SU-DHL-6 (cell line): ENCODE measurements around the gene RASSF4.

ENCODE experiments used
- H2AFZ ChIP-seq: fragments of 200-600 bp; sonication (generic); 2 replicates; pipeline ENCODE4 v1.6.1; 2014; ENCODE audit warnings: low read depth, mild to moderate bottlenecking, moderate library complexity, mixed read lengths, antibody characterized with exemption, low read length; ENCODE audit not compliant: severe bottlenecking
- H3F3A ChIP-seq: fragments of 200-600 bp; shearing (Covaris generic); 2 replicates; pipeline ENCODE4 v1.6.0; 2016; ENCODE audit warnings: antibody characterized with exemption, mild to moderate bottlenecking; ENCODE audit not compliant: insufficient read depth
- H3K27ac ChIP-seq: fragments of 200-600 bp; sonication (generic); 2 replicates; pipeline ENCODE4 v1.5.1; 2016; ENCODE audit warnings: low read depth, mild to moderate bottlenecking, low read length, moderate library complexity, mixed read lengths
- H3K27me3 ChIP-seq: fragments of 200-600 bp; sonication (generic), shearing (Covaris generic); 2 replicates; pipeline ENCODE4 v1.6.0; 2014; ENCODE audit warnings: mild to moderate bottlenecking, low read length
- H3K36me3 ChIP-seq: fragments of 200-600 bp; sonication (generic); 2 replicates; pipeline ENCODE4 v1.6.1; 2014; ENCODE audit warnings: mild to moderate bottlenecking, low read length, mixed read lengths
- H3K4me2 ChIP-seq: fragments of 300-600, 200-600 bp; shearing (Covaris generic), sonication (generic); 2 replicates; pipeline ENCODE4 v1.6.0; 2014; ENCODE audit warnings: low read length, low read depth, mild to moderate bottlenecking; ENCODE audit not compliant: poor library complexity, severe bottlenecking
- H3K4me3 ChIP-seq: fragments of 200-600 bp; sonication (generic); 2 replicates; pipeline ENCODE4 v1.5.1; 2014; ENCODE audit warnings: antibody characterized with exemption, low read length, mild to moderate bottlenecking, mixed read lengths; ENCODE audit not compliant: insufficient read depth, poor library complexity, severe bottlenecking
- H3K79me2 ChIP-seq: fragments of 200-600 bp; sonication (generic); 2 replicates; pipeline ENCODE4 v1.6.1; 2014; ENCODE audit warnings: mild to moderate bottlenecking, low read length, moderate library complexity; ENCODE audit not compliant: insufficient read depth
- H3K9ac ChIP-seq: fragments of 200-600 bp; sonication (generic); 2 replicates; pipeline ENCODE4 v1.7.0; 2014; ENCODE audit warnings: mild to moderate bottlenecking, low read length
- H3K9me2 ChIP-seq: fragments of 200-600 bp; sonication (generic); replicated peaks from 2 replicates; pipeline ENCODE4 v1.6.1; 2014; ENCODE audit warnings: low read length; ENCODE audit not compliant: insufficient read depth
- H3K9me3 ChIP-seq: fragments of 200-600 bp; sonication (generic); 2 replicates; pipeline ENCODE4 v1.6.1; 2014; ENCODE audit warnings: low read length, mixed read lengths; ENCODE audit not compliant: insufficient read depth
- H4K20me1 ChIP-seq: fragments of 200-600 bp; sonication (generic); 2 replicates; pipeline ENCODE4 v1.6.1; 2014; ENCODE audit warnings: low read depth, mild to moderate bottlenecking, antibody characterized with exemption, low read length, moderate library complexity, mixed read lengths
- EZH2phosphoT487 ChIP-seq: fragments of 200-600 bp; sonication (generic), shearing (Covaris generic); conservative IDR thresholded peaks from 2 replicates; pipeline ENCODE4 v1.6.1; 2018; ENCODE audit warnings: mild to moderate bottlenecking, antibody characterized with exemption, low read length, moderate library complexity, mixed read lengths
- TF ChIP-seq, protein P1 (sequence below): fragments of 200-600 bp; sonication (generic); IDR thresholded peaks from one replicate; pipeline ENCODE4 v1.5.1; 2017; ENCODE audit warnings: antibody characterized with exemption, mild to moderate bottlenecking, low read length, moderate library complexity; ENCODE audit not compliant: insufficient read depth, poor library complexity, severe bottlenecking

Gene RASSF4

DNA sequence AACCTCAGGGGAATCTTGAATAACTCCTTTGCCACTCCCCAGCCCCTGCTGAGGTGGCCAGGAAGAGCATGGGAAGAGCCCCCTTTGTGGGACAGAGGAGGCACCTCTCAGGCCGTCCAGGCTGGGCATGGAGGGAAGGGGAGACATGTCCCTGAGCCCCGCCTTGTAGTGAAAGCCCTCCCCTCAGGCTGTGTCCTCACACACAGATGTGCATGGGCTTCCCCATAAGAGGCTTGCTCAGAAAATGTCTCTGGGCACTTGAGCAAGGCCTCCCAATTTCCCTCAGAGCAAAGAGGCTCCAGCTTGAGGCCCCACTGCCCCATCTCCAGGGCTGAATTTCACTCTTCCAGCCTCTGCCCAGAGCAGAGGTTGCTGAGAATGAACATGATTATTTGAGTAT, 44.7 kb upstream of the RASSF4 start:
- Histone ChIP-seq H3K36me3 (no peaks in the 10 kb centered on the region), H3K4me2 (no peak overlapping the region), H3K4me3 (no peak overlapping the region), H3K9me2 (no peaks in the 10 kb centered on the region), H2AFZ (no peak overlapping the region), H3K79me2 (no peaks in the 10 kb centered on the region), H3K9ac (no peak overlapping the region), H3K27ac (no peak overlapping the region), H3F3A (no peaks in the 10 kb centered on the region), H3K9me3 (no peaks in the 10 kb centered on the region), H3K27me3 (no peaks in the 10 kb centered on the region), H4K20me1 (no peaks in the 10 kb centered on the region)
- TF ChIP-seq EZH2phosphoT487, result no peak
- TF ChIP-seq, protein P1, sequence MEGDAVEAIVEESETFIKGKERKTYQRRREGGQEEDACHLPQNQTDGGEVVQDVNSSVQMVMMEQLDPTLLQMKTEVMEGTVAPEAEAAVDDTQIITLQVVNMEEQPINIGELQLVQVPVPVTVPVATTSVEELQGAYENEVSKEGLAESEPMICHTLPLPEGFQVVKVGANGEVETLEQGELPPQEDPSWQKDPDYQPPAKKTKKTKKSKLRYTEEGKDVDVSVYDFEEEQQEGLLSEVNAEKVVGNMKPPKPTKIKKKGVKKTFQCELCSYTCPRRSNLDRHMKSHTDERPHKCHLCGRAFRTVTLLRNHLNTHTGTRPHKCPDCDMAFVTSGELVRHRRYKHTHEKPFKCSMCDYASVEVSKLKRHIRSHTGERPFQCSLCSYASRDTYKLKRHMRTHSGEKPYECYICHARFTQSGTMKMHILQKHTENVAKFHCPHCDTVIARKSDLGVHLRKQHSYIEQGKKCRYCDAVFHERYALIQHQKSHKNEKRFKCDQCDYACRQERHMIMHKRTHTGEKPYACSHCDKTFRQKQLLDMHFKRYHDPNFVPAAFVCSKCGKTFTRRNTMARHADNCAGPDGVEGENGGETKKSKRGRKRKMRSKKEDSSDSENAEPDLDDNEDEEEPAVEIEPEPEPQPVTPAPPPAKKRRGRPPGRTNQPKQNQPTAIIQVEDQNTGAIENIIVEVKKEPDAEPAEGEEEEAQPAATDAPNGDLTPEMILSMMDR, result no peak

GRCh38 chr10:44916429-44916828, 43.2 kb upstream of the RASSF4 start:
- H3K9ac ChIP-seq, result no peak overlapping the region
- H4K20me1 ChIP-seq, result no peaks in the 10 kb centered on the region
- no peaks in the 10 kb centered on the region for H3F3A ChIP-seq
- H3K36me3 ChIP-seq, result no peaks in the 10 kb centered on the region
- TF ChIP-seq EZH2phosphoT487, result no peak
- no peak overlapping the region for H3K4me2 ChIP-seq
- no peak overlapping the region for H2AFZ ChIP-seq
- no peak overlapping the region for H3K27ac ChIP-seq
- no peak overlapping the region for H3K4me3 ChIP-seq
- no peaks in the 10 kb centered on the region for H3K79me2 ChIP-seq
- no peaks in the 10 kb centered on the region for H3K9me3 ChIP-seq
- no peaks in the 10 kb centered on the region for H3K9me2 ChIP-seq
- no peaks in the 10 kb centered on the region for H3K27me3 ChIP-seq

DNA sequence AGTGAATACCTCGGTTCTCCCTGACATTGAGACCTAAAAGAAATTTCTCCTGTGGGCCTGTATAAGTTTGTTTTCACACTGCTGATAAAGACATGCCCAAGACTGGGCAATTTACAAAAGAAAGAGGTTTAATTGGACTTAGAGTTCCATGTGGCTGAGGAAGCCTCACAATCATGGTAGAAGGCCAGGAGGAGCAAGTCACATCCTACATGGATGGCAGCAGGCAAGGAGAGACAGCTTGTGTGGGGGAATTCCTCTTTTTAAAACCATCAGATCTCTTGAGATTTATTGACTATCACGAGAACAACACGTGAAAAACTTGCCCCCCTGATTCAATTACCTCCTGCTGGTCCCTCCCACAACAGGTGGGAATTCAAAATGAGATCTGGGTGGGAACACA, 41.8 kb upstream of the RASSF4 start:
- Histone ChIP-seq H3K9ac (no peak overlapping the region), H3K4me2 (no peak overlapping the region), H3K27ac (no peak overlapping the region), H3F3A (no peaks in the 10 kb centered on the region), H3K79me2 (no peaks in the 10 kb centered on the region), H3K9me2 (no peaks in the 10 kb centered on the region), H3K36me3 (no peaks in the 10 kb centered on the region), H3K27me3 (no peaks in the 10 kb centered on the region), H3K4me3 (no peak overlapping the region), H4K20me1 (no peaks in the 10 kb centered on the region), H3K9me3 (no peaks in the 10 kb centered on the region), H2AFZ (no peak overlapping the region)
- TF ChIP-seq, protein P1, result no peak
- TF ChIP-seq EZH2phosphoT487, result no peak

DNA sequence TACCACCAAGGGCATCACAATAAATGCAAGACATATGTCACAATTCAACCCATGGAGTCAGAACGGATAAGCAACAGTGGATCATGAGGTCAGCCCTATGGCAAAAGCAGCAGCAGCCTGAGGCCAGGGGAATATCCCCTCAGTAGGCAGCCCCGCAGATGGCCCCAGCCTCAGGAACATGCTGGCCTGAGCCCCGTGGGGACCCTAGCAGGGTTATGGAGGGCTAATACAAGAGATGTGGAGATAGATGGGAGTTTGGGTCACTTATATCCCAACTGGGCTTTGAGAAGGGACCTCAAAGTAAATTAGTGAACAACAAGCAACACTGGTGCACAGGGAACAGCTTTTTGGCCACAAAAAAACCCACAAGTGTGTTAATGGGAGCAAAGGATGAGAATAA, 39.4 kb upstream of the RASSF4 start:
- H3K4me3 ChIP-seq, result no peak overlapping the region
- H2AFZ ChIP-seq, result no peak overlapping the region
- no peaks in the 10 kb centered on the region for H3K9me2 ChIP-seq
- TF ChIP-seq, protein P1, result no peak
- no peak for TF ChIP-seq EZH2phosphoT487
- H3K36me3 ChIP-seq, result no peaks in the 10 kb centered on the region
- no peaks in the 10 kb centered on the region for H3K9me3 ChIP-seq
- H3K27ac ChIP-seq, result no peak overlapping the region
- H3K27me3 ChIP-seq, result no peaks in the 10 kb centered on the region
- H3K4me2 ChIP-seq, result no peak overlapping the region
- no peaks in the 10 kb centered on the region for H4K20me1 ChIP-seq
- no peaks in the 10 kb centered on the region for H3K79me2 ChIP-seq
- no peak overlapping the region for H3K9ac ChIP-seq
- H3F3A ChIP-seq, result no peaks in the 10 kb centered on the region
